HepG2 (cell line): ENCODE results near the gene HMCN2. TPM values are rescaled to one million over a fixed set of nuclear protein-coding genes. Genes with fewer than 3 reads are reported as not detected.

Experiments used
- ATAC-seq: fragments of 200-7000 bp; cut with Tn5 transposase; 3 replicates; pipeline ENCODE4 v1.9.1; 2020; ENCODE audit warnings: mild to moderate bottlenecking, moderate library complexity
- BruUV-seq: library from RNA; stranded (reverse); fragments of 400-500 nt; replicated peaks from 2 replicates; lab custom pipeline; 2021; lab: Mats Ljungman, UMichigan
- CTCF ChIA-PET: fragments of 300-600 bp; formaldehyde crosslinking; extraction: SDS; loops from one replicate; lab custom pipeline; 2021; ENCODE audit warnings: low total read pairs, inconsistent platforms, low intra/inter-chr PET ratio; lab: Yijun Ruan, JAX
- POLR2A ChIA-PET: fragments of 350-600 bp; sonication (Branson Sonifier 250); formaldehyde crosslinking; loops from one replicate; lab custom pipeline; 2020; ENCODE audit warnings: antibody characterized with exemption, inconsistent platforms; lab: Yijun Ruan, JAX
- DNase-seq: peaks from one replicate; pipeline ENCODE4 v3.0.0-alpha.2; 2015; ENCODE audit warnings: low spot score
- FAIRE-seq: peaks from 3 replicates; lab custom pipeline; 2011; peaks lifted over from hg19 to GRCh38; lab: Jason Lieb, UNC
- H2AFZ ChIP-seq: one replicate; pipeline ENCODE4 v1.6.1; 2011; ENCODE audit warnings: low read length, inconsistent platforms
- H3K27ac ChIP-seq: fragments of 300-600 bp; 3 replicates; pipeline ENCODE4 v1.8.0; 2011; ENCODE audit warnings: mixed run types, mild to moderate bottlenecking, mixed read lengths, low read length, inconsistent platforms; ENCODE audit not compliant: insufficient read depth; ENCODE audit errors: extremely low read length
- H3K27me3 ChIP-seq, 2 experiments: fragments of 200-600 bp in 1 of 2; 2 replicates in 1 of 2; 3 replicates in 1 of 2; pipeline versions ENCODE4 v1.6.0 to v1.8.0; 2011; ENCODE audit warnings: low read length in 2 of 2, mild to moderate bottlenecking in 2 of 2, moderate library complexity in 2 of 2, inconsistent platforms in 1 of 2; ENCODE audit not compliant: insufficient read depth in 2 of 2, control insufficient read depth in 1 of 2
- H3K36me3 ChIP-seq, 2 experiments: fragments of 200-600 bp in 1 of 2; replicated peaks in 1 of 2; 2 replicates in 1 of 2; 3 replicates in 1 of 2; pipeline versions ENCODE4 v1.5.1 to v1.8.0; 2011; ENCODE audit warnings: low read length in 2 of 2, inconsistent platforms in 1 of 2; ENCODE audit not compliant: insufficient read depth in 2 of 2, control insufficient read depth in 1 of 2
- H3K4me1 ChIP-seq: 2 replicates; pipeline ENCODE4 v1.5.1; 2012; ENCODE audit warnings: low read length, inconsistent platforms; ENCODE audit not compliant: insufficient read depth
- H3K4me2 ChIP-seq: 2 replicates; pipeline ENCODE4 v1.6.0; 2011; ENCODE audit warnings: low read depth, low read length, inconsistent platforms
- H3K4me3 ChIP-seq, 3 experiments: fragments of 200-600 bp in 1 of 3; sonication (generic), shearing (Covaris generic) in 1 of 3; replicated peaks in 1 of 3; 2 replicates each; pipeline ENCODE4 v1.5.1; 2011 to 2016; ENCODE audit warnings: low read length in 3 of 3, inconsistent platforms in 2 of 3, low read depth in 2 of 3, mild to moderate bottlenecking in 2 of 3, control low read depth in 1 of 3, mixed read lengths in 1 of 3; ENCODE audit not compliant: insufficient read depth in 1 of 3
- H3K79me2 ChIP-seq: one replicate; pipeline ENCODE4 v1.6.1; 2011; ENCODE audit warnings: low read length, inconsistent platforms; ENCODE audit not compliant: insufficient read depth
- H3K9ac ChIP-seq: 2 replicates; pipeline ENCODE4 v1.6.0; 2011; ENCODE audit warnings: mild to moderate bottlenecking, low read depth, low read length, inconsistent platforms; ENCODE audit not compliant: insufficient read depth
- H3K9me3 ChIP-seq: 2 replicates; pipeline ENCODE4 v1.5.1; 2012; ENCODE audit warnings: mild to moderate bottlenecking, low read length
- H4K20me1 ChIP-seq: 2 replicates; pipeline ENCODE4 v1.6.0; 2011; ENCODE audit warnings: inconsistent platforms, mild to moderate bottlenecking, low read length, moderate library complexity; ENCODE audit not compliant: insufficient read depth
- ADNP ChIP-seq: sonication (generic); formaldehyde crosslinking; IDR thresholded peaks from 2 replicates; pipeline ENCODE4 v1.4.0; 2020; ENCODE audit warnings: missing genetic modification reagents
- KLF6 ChIP-seq: IDR thresholded peaks from 2 replicates; pipeline ENCODE4 v1.8.0; 2016; ENCODE audit warnings: missing biosample characterization, missing genetic modification reagents
- ZBTB40 ChIP-seq, 2 experiments: fragments of 450-650 bp in 1 of 2; sonication (generic) in 1 of 2; formaldehyde crosslinking in 1 of 2; IDR thresholded peaks; 2 replicates each; pipeline versions ENCODE4 v1.6.1 to v1.8.0; 2016 to 2022; ENCODE audit warnings: antibody characterized with exemption in 1 of 2, mild to moderate bottlenecking in 1 of 2, missing genetic modification reagents in 1 of 2
- ZNF383 ChIP-seq: sonication (generic); formaldehyde crosslinking; IDR thresholded peaks from 2 replicates; pipeline ENCODE4 v1.4.0; 2020; ENCODE audit warnings: missing genetic modification reagents, mild to moderate bottlenecking, borderline replicate concordance
- ZNF768 ChIP-seq: sonication (generic); formaldehyde crosslinking; IDR thresholded peaks from 2 replicates; pipeline ENCODE4 v1.4.0; 2020; ENCODE audit warnings: missing genetic modification reagents
- WGBS: methylation state at CpG from one replicate; pipeline ENCODE4 v1.1.6; 2017; ENCODE audit warnings: low lambda C conversion rate; 5-methylcytosine and 5-hydroxymethylcytosine counted together
- in situ Hi-C: cut with HindIII; loops from 2 replicates; pipeline ENCODE4 v1.10.0; 2017; ENCODE audit warnings: low pct_unique_long_range_greater_than_20kb; ENCODE audit not compliant: extremely low pct_ligation_motif_present
- intact Hi-C: fragments of 100-400 bp; cut with micrococcal nuclease; formaldehyde crosslinking; loops from one replicate; pipeline ENCODE4 v1.10.0; 2022; ENCODE audit not compliant: unreplicated experiment
- polyA plus RNA-seq, 8 experiments: library from polyadenylated mRNA; depleted of rRNA in 3 of 8; stranded (reverse) in 7 of 8; unstranded in 1 of 8; fragments of >200 nt; fragmentation: Illumina TruSeq in 4 of 8; extraction: Trizol in 4 of 8; gene quantifications; 2 replicates each; pipeline versions ENCODE4 v1.2.1 to v1.2.3, GENCODE V29; 2011 to 2016; ENCODE audit warnings: low read depth in 4 of 8, missing spikeins in 1 of 8, mixed read lengths in 1 of 8; ENCODE audit not compliant: insufficient read depth in 1 of 8
- total RNA-seq, 5 experiments: library from RNA; depleted of rRNA; stranded (reverse); fragments of >200 nt; fragmentation: Illumina TruSeq; extraction: Trizol; gene quantifications; 2 replicates each; pipeline ENCODE4 v1.2.3, GENCODE V29; 2016; ENCODE audit warnings: low read depth in 1 of 5
- TF ChIP-seq, protein P1 (sequence below): sonication (generic); formaldehyde crosslinking; IDR thresholded peaks from 2 replicates; pipeline ENCODE4 v1.5.1; 2020; ENCODE audit warnings: mild to moderate bottlenecking, missing genetic modification reagents
- TF ChIP-seq, protein P2 (sequence below): sonication (generic); formaldehyde crosslinking; IDR thresholded peaks from 2 replicates; pipeline ENCODE4 v1.4.0; 2020; ENCODE audit warnings: missing genetic modification reagents, borderline replicate concordance

Gene HMCN2
- total and polyA plus RNA-seq, 2 of the 13 experiments (the other 11 are each of a cell fraction or from before 2014, with no cell fraction given) = 0.09 TPM; not detected in 1

- Histone ChIP-seq H3K4me3 (no peak overlapping the region), H3K27me3 (peaks cover 5 to 28% of the 10 kb centered on the region in 2 experiments; a peak in 2 of 5 replicates), H4K20me1 (no peaks in the 10 kb centered on the region), H2AFZ (no peak overlapping the region), H3K9ac (no peak overlapping the region), H3K4me2 (no peak overlapping the region), H3K36me3 (no peaks in the 10 kb centered on the region), H3K27ac (no peak overlapping the region), H3K4me1 (no peaks in the 10 kb centered on the region), H3K79me2 (no peaks in the 10 kb centered on the region), H3K9me3 (no peaks in the 10 kb centered on the region)
- no peak for TF ChIP-seq ADNP (CRISPR knock-in tag)
- TF ChIP-seq ZNF383 (CRISPR knock-in tag) = no peak
- TF ChIP-seq, protein P1, sequence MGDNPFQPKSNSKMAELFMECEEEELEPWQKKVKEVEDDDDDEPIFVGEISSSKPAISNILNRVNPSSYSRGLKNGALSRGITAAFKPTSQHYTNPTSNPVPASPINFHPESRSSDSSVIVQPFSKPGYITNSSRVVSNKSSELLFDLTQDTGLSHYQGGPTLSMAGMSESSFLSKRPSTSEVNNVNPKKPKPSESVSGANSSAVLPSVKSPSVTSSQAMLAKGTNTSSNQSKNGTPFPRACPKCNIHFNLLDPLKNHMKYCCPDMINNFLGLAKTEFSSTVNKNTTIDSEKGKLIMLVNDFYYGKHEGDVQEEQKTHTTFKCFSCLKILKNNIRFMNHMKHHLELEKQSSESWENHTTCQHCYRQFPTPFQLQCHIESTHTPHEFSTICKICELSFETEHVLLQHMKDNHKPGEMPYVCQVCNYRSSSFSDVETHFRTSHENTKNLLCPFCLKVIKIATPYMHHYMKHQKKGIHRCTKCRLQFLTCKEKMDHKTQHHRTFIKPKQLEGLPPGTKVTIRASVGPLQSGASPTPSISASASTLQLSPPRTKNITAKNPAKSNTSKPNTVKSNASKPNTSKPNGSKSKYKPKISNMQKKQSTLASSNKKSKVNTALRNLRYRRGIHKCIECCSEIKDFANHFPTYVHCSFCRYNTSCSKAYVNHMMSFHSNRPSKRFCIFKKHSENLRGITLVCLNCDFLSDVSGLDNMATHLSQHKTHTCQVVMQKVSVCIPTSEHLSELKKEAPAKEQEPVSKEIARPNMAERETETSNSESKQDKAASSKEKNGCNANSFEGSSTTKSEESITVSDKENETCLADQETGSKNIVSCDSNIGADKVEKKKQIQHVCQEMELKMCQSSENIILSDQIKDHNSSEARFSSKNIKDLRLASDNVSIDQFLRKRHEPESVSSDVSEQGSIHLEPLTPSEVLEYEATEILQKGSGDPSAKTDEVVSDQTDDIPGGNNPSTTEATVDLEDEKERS (CRISPR knock-in tag) = no peak
- TF ChIP-seq ZNF768 = peak; percentile 90
- no peak for TF ChIP-seq ZBTB40 (IDR thresholded peaks at IDR 0.05)
- no peak for TF ChIP-seq ZBTB40 (CRISPR knock-in tag; IDR thresholded peaks at IDR 0.05)
- no peak for TF ChIP-seq KLF6 (CRISPR knock-in tag)
- TF ChIP-seq, protein P2, sequence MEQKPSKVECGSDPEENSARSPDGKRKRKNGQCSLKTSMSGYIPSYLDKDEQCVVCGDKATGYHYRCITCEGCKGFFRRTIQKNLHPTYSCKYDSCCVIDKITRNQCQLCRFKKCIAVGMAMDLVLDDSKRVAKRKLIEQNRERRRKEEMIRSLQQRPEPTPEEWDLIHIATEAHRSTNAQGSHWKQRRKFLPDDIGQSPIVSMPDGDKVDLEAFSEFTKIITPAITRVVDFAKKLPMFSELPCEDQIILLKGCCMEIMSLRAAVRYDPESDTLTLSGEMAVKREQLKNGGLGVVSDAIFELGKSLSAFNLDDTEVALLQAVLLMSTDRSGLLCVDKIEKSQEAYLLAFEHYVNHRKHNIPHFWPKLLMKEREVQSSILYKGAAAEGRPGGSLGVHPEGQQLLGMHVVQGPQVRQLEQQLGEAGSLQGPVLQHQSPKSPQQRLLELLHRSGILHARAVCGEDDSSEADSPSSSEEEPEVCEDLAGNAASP (CRISPR knock-in tag) = no peak
- WGBS = 56% methylated on average over 8 of the region's 22 CpGs
- DNase-seq (no peak), ATAC-seq (no peak), FAIRE-seq (no peak)
- no TSS peak for BruUV-seq
- intact Hi-C loops (no loop called here), in situ Hi-C loops (no loop called here)
- CTCF ChIA-PET = no interaction called here
- POLR2A ChIA-PET = no interaction called here
Observed at GRCh38 chr9:130405657-130406257, 140.2 kb downstream of the HMCN2 start.
